K562 (cell line): Measurements from ENCODE around the gene CTIF. TPM values are rescaled to one million over a fixed set of nuclear protein-coding genes. Genes with fewer than 3 reads are reported as not detected.

Experiments
- ATAC-seq: fragments of 200-7000 bp; cut with Tn5 transposase; 3 replicates; pipeline ENCODE4 v1.9.1; 2020; ENCODE audit warnings: moderate library complexity
- BruUV-seq: library from RNA; stranded (reverse); fragments of 400-500 nt; replicated peaks from 2 replicates; lab custom pipeline; 2021; lab: Mats Ljungman, UMichigan
- CTCF ChIA-PET: fragments of 300-600 bp; formaldehyde crosslinking; extraction: SDS; loops from one replicate; lab custom pipeline; 2021; ENCODE audit warnings: low intra/inter-chr PET ratio; lab: Yijun Ruan, JAX
- POLR2A ChIA-PET: fragments of 300-600, 350-650 bp; sonication (Branson Sonifier 250); formaldehyde crosslinking; extraction: SDS; loops from one replicate; lab custom pipeline; 2021; ENCODE audit warnings: antibody characterized with exemption, inconsistent platforms; lab: Yijun Ruan, JAX
- DNase-seq, 4 experiments: peaks; one replicate each; pipeline versions ENCODE4 v3.0.0 to v3.0.0-alpha.2; 2011 to 2018; ENCODE audit warnings: low spot score in 3 of 4, mixed read lengths in 3 of 4; ENCODE audit errors: extremely low read depth in 1 of 4
- FAIRE-seq: peaks from 2 replicates; lab custom pipeline; 2011; peaks lifted over from hg19 to GRCh38; lab: Jason Lieb, UNC
- H2AFZ ChIP-seq: 2 replicates; pipeline ENCODE4 v1.6.0; 2011; ENCODE audit warnings: low read depth, low read length, control low read depth, inconsistent platforms
- H3K27ac ChIP-seq: fragments of 200-600 bp; 3 replicates; pipeline ENCODE4 v1.8.0; 2011; ENCODE audit warnings: low read depth, mild to moderate bottlenecking, control low read depth, inconsistent platforms, low read length, moderate library complexity, mixed read lengths; ENCODE audit errors: extremely low read depth
- H3K27me3 ChIP-seq, 2 experiments: fragments of 300-600 bp in 1 of 2; 2 replicates in 1 of 2; 3 replicates in 1 of 2; pipeline versions ENCODE4 v1.6.0 to v1.8.0; 2011; ENCODE audit warnings: inconsistent platforms in 2 of 2, low read length in 2 of 2, mild to moderate bottlenecking in 1 of 2, mixed read lengths in 1 of 2, moderate library complexity in 1 of 2; ENCODE audit not compliant: control insufficient read depth in 2 of 2, insufficient read depth in 2 of 2
- H3K36me3 ChIP-seq: fragments of 300-600 bp; 3 replicates; pipeline ENCODE4 v1.8.0; 2011; ENCODE audit warnings: mild to moderate bottlenecking, low read length, inconsistent platforms; ENCODE audit not compliant: control insufficient read depth, insufficient read depth
- H3K4me1 ChIP-seq, 2 experiments: fragments of 200-600 bp in 1 of 2; replicated peaks in 1 of 2; 2 replicates in 1 of 2; 3 replicates in 1 of 2; pipeline versions ENCODE4 v1.5.1 to v1.8.0; 2011; ENCODE audit warnings: inconsistent platforms in 2 of 2, low read length in 2 of 2, mild to moderate bottlenecking in 1 of 2, mixed read lengths in 1 of 2, moderate library complexity in 1 of 2; ENCODE audit not compliant: control insufficient read depth in 2 of 2, insufficient read depth in 2 of 2
- H3K4me2 ChIP-seq: 2 replicates; pipeline ENCODE4 v1.6.1; 2011; ENCODE audit warnings: low read length, control low read depth, inconsistent platforms, mixed read lengths; ENCODE audit not compliant: insufficient read depth
- H3K4me3 ChIP-seq: fragments of 200-600 bp; sonication (generic), shearing (Covaris generic); 2 replicates; pipeline ENCODE4 v1.5.1; 2016; ENCODE audit warnings: control low read depth, inconsistent platforms
- H3K79me2 ChIP-seq: fragments of 200-600 bp; 3 replicates; pipeline ENCODE4 v1.8.0; 2011; ENCODE audit warnings: low read length, inconsistent platforms; ENCODE audit not compliant: control insufficient read depth, insufficient read depth
- H3K9ac ChIP-seq, 2 experiments: 2 replicates each; pipeline versions ENCODE4 v1.6.0 to v1.6.1; 2011; ENCODE audit warnings: low read depth in 2 of 2, low read length in 2 of 2, control low read depth in 1 of 2, inconsistent platforms in 1 of 2, mild to moderate bottlenecking in 1 of 2, mixed read lengths in 1 of 2; ENCODE audit not compliant: insufficient read depth in 1 of 2
- H3K9me1 ChIP-seq: one replicate; pipeline ENCODE4 v1.6.0; 2011; ENCODE audit warnings: inconsistent platforms, mild to moderate bottlenecking, low read length, moderate library complexity; ENCODE audit not compliant: control insufficient read depth, insufficient read depth
- H3K9me3 ChIP-seq: replicated peaks from 2 replicates; pipeline ENCODE4 v1.5.1; 2011; ENCODE audit warnings: low read depth, low read length, inconsistent platforms; ENCODE audit not compliant: control insufficient read depth, insufficient read depth
- H4K20me1 ChIP-seq: replicated peaks from 2 replicates; pipeline ENCODE4 v1.6.1; 2011; ENCODE audit warnings: low read length, inconsistent platforms, mixed read lengths; ENCODE audit not compliant: control insufficient read depth, insufficient read depth
- DDX20 ChIP-seq: fragments of 450-650 bp; IDR thresholded peaks from 2 replicates; pipeline ENCODE4 v1.6.1; 2016; ENCODE audit warnings: missing genetic modification characterization, low read depth, mild to moderate bottlenecking, missing compliant biosample characterization, moderate library complexity
- NFATC3 ChIP-seq: fragments of 450-650 bp; IDR thresholded peaks from 2 replicates; pipeline ENCODE4 v1.6.1; 2017; ENCODE audit warnings: mild to moderate bottlenecking
- RBM25 ChIP-seq: fragments of 200-400 bp; formaldehyde crosslinking; IDR thresholded peaks from 2 replicates; pipeline ENCODE4 v1.6.1; 2018; ENCODE audit warnings: low read length, low read depth, moderate library complexity; ENCODE audit not compliant: severe bottlenecking
- SMC3 ChIP-seq: conservative IDR thresholded peaks from 2 replicates; pipeline ENCODE4 v1.6.1; 2011; ENCODE audit warnings: low read depth, low read length, improper control_type of control experiment; ENCODE audit not compliant: insufficient read depth
- SRSF1 ChIP-seq: fragments of 200-400 bp; formaldehyde crosslinking; IDR thresholded peaks from 2 replicates; pipeline ENCODE4 v1.6.1; 2017; ENCODE audit warnings: mild to moderate bottlenecking, low read depth, low read length, moderate library complexity
- ZFP36 ChIP-seq: fragments of 150-350 bp; IDR thresholded peaks from 2 replicates; pipeline ENCODE4 v1.6.1; 2018; ENCODE audit warnings: low read length, low read depth; ENCODE audit not compliant: partially characterized antibody
- WGBS: fragments of 100-300 bp; shearing (Covaris generic); methylation state at CpG from one replicate; pipeline ENCODE4 v1.1.6; 2016; ENCODE audit warnings: low coverage, mixed read lengths; ENCODE audit not compliant: insufficient coverage; ENCODE audit errors: missing lambda C conversion rate; 5-methylcytosine and 5-hydroxymethylcytosine counted together
- in situ Hi-C: fragments of 300-500 bp; cut with MboI; formaldehyde crosslinking; loops from 4 replicates; pipeline ENCODE4 v1.15.0; 2018; ENCODE audit warnings: inconsistent platforms, mixed read lengths
- intact Hi-C: fragments of 100-400 bp; cut with micrococcal nuclease; formaldehyde crosslinking; loops from 2 replicates; pipeline ENCODE4 v1.14.2; 2022
- polyA plus RNA-seq, 8 experiments: library from polyadenylated mRNA; depleted of rRNA in 4 of 8; stranded (reverse) in 5 of 8; unstranded in 3 of 8; fragments of >200 nt; fragmentation: Nextera tagmentation in 2 of 8; fragmentation: Illumina TruSeq in 1 of 8; extraction: Ambion mirVana in 2 of 8; extraction: Trizol in 1 of 8; gene quantifications; 2 replicates each; pipeline versions ENCODE4 v1.2.1 to v1.2.3, GENCODE V29; 2011 to 2014; ENCODE audit warnings: inconsistent platforms in 1 of 8, missing spikeins in 1 of 8
- total RNA-seq, 7 experiments: library from RNA; depleted of rRNA in 6 of 7; stranded (reverse); fragments of >200 nt in 6 of 7; fragmentation: Illumina TruSeq in 2 of 7; extraction: Trizol in 2 of 7; gene quantifications; 2 replicates each; pipeline versions ENCODE4 v1.2.1 to v1.2.3, GENCODE V29; 2011 to 2021; ENCODE audit warnings: low replicate concordance in 1 of 7
- TF ChIP-seq, protein P1 (sequence below): fragments of 450-650 bp; IDR thresholded peaks from 2 replicates; pipeline ENCODE4 v1.6.1; 2016; ENCODE audit warnings: low read depth

The CTIF gene
- total and polyA plus RNA-seq, 9 of the 15 experiments (the other 6 are each of a cell fraction or from before 2014, with no cell fraction given): 0.17 to 11.5 (median 2.2) TPM

DNA sequence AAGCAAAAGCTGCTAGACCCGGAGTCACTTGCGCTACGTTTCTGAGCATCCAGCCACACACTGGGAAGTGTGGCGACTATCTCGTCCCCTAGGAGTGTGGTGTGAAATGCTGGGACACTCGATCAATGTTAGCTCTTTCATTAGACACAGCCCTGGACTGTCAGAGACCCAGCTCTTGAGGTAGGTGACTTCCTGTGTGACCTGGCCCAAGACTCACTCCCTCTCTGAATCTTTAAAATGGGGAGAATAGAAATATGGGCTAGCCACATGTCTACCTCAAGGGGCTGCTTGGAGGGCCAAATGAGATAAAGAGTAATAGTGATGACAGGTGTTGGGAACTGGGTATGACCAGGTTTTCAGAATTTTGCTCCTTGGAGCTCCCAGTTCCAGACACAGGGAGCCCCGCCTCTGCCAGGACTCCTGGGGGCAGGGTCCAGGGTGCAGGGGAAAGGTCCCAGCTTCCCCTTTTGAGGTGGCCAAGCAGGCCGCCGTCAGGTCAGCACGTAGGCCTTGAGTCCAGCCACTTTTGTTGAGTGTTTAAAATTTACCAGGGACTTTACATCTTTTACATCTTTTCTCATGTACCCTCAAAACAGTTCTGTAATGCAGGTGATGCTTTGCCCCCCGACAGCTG is 36.0 kb downstream of the CTIF start:
- BruUV-seq: no TSS peak
- no peaks in the 10 kb centered on the region for H3K79me2 ChIP-seq
- ChIA-PET CTCF (no interaction called here), POLR2A (interaction anchor here (1.0 kb wide), 1 partner anchor 12 kb away, joined by 3 read pairs; no protein-coding TSS in a partner anchor)
- DNase-seq (no peak), FAIRE-seq (no peak), ATAC-seq (no peak)
- H3K27ac ChIP-seq: no peak overlapping the region
- in situ Hi-C loops (no loop called here), intact Hi-C loops (no loop called here)
- 56% methylated on average over 8 of the region's 11 CpGs for WGBS
- H3K9ac ChIP-seq: no peak overlapping the region
- H3K27me3 ChIP-seq: no peaks in the 10 kb centered on the region
- H3K9me1 ChIP-seq: no peaks in the 10 kb centered on the region
- no peaks in the 10 kb centered on the region for H3K36me3 ChIP-seq
- H3K4me2 ChIP-seq: no peak overlapping the region
- H3K4me1 ChIP-seq: peaks cover 3 to 8% of the 10 kb centered on the region in 2 experiments; a peak in 4 of 5 replicates
- TF ChIP-seq SRSF1 (no peak), SMC3 (no peak), DDX20 (no peak), NFATC3 (no peak), RBM25 (peak; percentile 21), ZFP36 (peak; percentile 5)
- TF ChIP-seq, protein P1, sequence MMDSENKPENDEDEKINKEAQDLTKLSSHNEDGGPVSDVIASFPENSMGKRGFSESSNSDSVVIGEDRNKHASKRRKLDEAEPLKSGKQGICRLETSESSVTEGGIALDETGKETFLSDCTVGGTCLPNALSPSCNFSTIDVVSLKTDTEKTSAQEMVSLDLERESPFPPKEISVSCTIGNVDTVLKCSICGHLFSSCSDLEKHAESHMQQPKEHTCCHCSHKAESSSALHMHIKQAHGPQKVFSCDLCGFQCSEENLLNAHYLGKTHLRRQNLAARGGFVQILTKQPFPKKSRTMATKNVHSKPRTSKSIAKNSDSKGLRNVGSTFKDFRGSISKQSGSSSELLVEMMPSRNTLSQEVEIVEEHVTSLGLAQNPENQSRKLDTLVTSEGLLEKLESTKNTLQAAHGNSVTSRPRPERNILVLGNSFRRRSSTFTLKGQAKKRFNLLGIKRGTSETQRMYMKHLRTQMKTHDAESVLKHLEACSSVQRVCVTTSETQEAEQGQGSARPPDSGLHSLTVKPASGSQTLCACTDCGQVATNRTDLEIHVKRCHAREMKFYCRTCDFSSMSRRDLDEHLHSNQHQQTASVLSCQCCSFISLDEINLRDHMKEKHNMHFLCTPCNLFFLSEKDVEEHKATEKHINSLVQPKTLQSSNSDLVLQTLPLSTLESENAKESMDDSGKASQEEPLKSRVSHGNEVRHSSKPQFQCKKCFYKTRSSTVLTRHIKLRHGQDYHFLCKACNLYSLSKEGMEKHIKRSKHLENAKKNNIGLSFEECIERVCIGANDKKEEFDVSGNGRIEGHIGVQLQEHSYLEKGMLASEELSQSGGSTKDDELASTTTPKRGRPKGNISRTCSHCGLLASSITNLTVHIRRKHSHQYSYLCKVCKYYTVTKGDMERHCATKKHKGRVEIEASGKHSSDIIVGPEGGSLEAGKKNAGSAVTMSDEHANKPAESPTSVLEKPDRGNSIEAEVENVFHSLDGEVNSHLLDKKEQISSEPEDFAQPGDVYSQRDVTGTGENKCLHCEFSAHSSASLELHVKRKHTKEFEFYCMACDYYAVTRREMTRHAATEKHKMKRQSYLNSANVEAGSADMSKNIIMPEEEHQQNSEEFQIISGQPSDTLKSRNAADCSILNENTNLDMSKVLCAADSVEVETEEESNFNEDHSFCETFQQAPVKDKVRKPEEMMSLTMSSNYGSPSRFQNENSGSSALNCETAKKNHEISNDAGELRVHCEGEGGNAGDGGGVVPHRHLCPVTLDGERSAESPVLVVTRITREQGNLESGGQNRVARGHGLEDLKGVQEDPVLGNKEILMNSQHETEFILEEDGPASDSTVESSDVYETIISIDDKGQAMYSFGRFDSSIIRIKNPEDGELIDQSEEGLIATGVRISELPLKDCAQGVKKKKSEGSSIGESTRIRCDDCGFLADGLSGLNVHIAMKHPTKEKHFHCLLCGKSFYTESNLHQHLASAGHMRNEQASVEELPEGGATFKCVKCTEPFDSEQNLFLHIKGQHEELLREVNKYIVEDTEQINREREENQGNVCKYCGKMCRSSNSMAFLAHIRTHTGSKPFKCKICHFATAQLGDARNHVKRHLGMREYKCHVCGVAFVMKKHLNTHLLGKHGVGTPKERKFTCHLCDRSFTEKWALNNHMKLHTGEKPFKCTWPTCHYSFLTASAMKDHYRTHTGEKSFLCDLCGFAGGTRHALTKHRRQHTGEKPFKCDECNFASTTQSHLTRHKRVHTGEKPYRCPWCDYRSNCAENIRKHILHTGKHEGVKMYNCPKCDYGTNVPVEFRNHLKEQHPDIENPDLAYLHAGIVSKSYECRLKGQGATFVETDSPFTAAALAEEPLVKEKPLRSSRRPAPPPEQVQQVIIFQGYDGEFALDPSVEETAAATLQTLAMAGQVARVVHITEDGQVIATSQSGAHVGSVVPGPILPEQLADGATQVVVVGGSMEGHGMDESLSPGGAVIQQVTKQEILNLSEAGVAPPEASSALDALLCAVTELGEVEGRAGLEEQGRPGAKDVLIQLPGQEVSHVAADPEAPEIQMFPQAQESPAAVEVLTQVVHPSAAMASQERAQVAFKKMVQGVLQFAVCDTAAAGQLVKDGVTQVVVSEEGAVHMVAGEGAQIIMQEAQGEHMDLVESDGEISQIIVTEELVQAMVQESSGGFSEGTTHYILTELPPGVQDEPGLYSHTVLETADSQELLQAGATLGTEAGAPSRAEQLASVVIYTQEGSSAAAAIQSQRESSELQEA: no peak
- no peak overlapping the region for H2AFZ ChIP-seq
- H4K20me1 ChIP-seq: 0 out of 2 replicates have a peak, but pooled peaks cover 3% of the 10 kb centered on the region
- no peaks in the 10 kb centered on the region for H3K9me3 ChIP-seq
- no peak overlapping the region for H3K4me3 ChIP-seq
